A673 (cell line): Measurements from ENCODE around the gene DPF3. TPM values are rescaled to one million over a fixed set of nuclear protein-coding genes. Genes with fewer than 3 reads are reported as not detected.

ENCODE experiments used
- BruUV-seq: library from RNA; stranded (reverse); fragments of 400-500 nt; replicated peaks from 2 replicates; lab custom pipeline; 2021; lab: Mats Ljungman, UMichigan
- CTCF ChIA-PET: fragments of 300-600 bp; sonication (Branson Sonifier 250); formaldehyde crosslinking; loops from one replicate; lab custom pipeline; 2022; ENCODE audit warnings: antibody characterized with exemption; lab: Charles Lee
- POLR2A ChIA-PET: fragments of 300-600 bp; sonication (Branson Sonifier 250); formaldehyde crosslinking; loops from one replicate; lab custom pipeline; 2022; ENCODE audit warnings: antibody characterized with exemption; ENCODE audit not compliant: low non-redundant PET; lab: Charles Lee
- DNase-seq: peaks from one replicate; pipeline ENCODE4 v3.0.0-alpha.2; 2015; ENCODE audit warnings: low spot score
- H3K27ac ChIP-seq: fragments of 200-600 bp; sonication (generic); 2 replicates; pipeline ENCODE4 v1.5.1; 2016; ENCODE audit warnings: mixed run types, low read depth, mild to moderate bottlenecking, mixed read lengths, antibody characterized with exemption, low read length; ENCODE audit not compliant: poor library complexity, severe bottlenecking
- H3K27me3 ChIP-seq: fragments of 200-600 bp; sonication (generic); replicated peaks from 2 replicates; pipeline ENCODE4 v1.6.1; 2017; ENCODE audit warnings: mixed run types, low read depth, mild to moderate bottlenecking, mixed read lengths, antibody characterized with exemption, low read length; ENCODE audit not compliant: insufficient read depth, poor library complexity
- H3K36me3 ChIP-seq: fragments of 200-600 bp; sonication (generic); 2 replicates; pipeline ENCODE4 v1.6.1; 2016; ENCODE audit warnings: mixed run types, mild to moderate bottlenecking, mixed read lengths, antibody characterized with exemption, low read length; ENCODE audit not compliant: insufficient read depth, poor library complexity, severe bottlenecking
- H3K4me1 ChIP-seq: fragments of 200-600 bp; sonication (generic); 2 replicates; pipeline ENCODE4 v1.6.1; 2017; ENCODE audit warnings: mixed run types, mild to moderate bottlenecking, mixed read lengths, antibody characterized with exemption, low read length; ENCODE audit not compliant: insufficient read depth, poor library complexity, severe bottlenecking
- H3K4me3 ChIP-seq: fragments of 200-600 bp; sonication (generic); 2 replicates; pipeline ENCODE4 v1.5.1; 2016; ENCODE audit warnings: low read depth, mixed run types, mild to moderate bottlenecking, mixed read lengths, low read length; ENCODE audit not compliant: poor library complexity, severe bottlenecking
- H3K9me3 ChIP-seq: fragments of 200-600 bp; sonication (generic); 2 replicates; pipeline ENCODE4 v1.6.1; 2016; ENCODE audit warnings: mixed run types, low read depth, mild to moderate bottlenecking, mixed read lengths, antibody characterized with exemption, low read length; ENCODE audit not compliant: poor library complexity, severe bottlenecking
- EZH2 ChIP-seq: fragments of 200-600 bp; sonication (generic); IDR thresholded peaks from 2 replicates; pipeline ENCODE4 v1.6.1; 2017; ENCODE audit warnings: borderline replicate concordance, low read depth, mild to moderate bottlenecking, mixed read lengths, antibody characterized with exemption, low read length; ENCODE audit not compliant: poor library complexity, severe bottlenecking
- intact Hi-C: fragments of 100-400 bp; cut with micrococcal nuclease; formaldehyde crosslinking; loops from one replicate; pipeline ENCODE4 v1.10.0; 2022; ENCODE audit not compliant: unreplicated experiment
- total RNA-seq: library from RNA; stranded (reverse); gene quantifications from 2 replicates; pipeline ENCODE4 v1.2.3, GENCODE V29; 2021
- TF ChIP-seq, protein P1 (sequence below): fragments of 300-800, 200-600 bp; sonication (generic); conservative IDR thresholded peaks from 2 replicates; pipeline ENCODE4 v1.5.1; 2017; ENCODE audit warnings: low read depth, mild to moderate bottlenecking, antibody characterized with exemption, low read length, moderate library complexity, mixed read lengths

The DPF3 gene
- total RNA-seq, 1 experiment from 2014 or later, result 15.7 TPM

DNA sequence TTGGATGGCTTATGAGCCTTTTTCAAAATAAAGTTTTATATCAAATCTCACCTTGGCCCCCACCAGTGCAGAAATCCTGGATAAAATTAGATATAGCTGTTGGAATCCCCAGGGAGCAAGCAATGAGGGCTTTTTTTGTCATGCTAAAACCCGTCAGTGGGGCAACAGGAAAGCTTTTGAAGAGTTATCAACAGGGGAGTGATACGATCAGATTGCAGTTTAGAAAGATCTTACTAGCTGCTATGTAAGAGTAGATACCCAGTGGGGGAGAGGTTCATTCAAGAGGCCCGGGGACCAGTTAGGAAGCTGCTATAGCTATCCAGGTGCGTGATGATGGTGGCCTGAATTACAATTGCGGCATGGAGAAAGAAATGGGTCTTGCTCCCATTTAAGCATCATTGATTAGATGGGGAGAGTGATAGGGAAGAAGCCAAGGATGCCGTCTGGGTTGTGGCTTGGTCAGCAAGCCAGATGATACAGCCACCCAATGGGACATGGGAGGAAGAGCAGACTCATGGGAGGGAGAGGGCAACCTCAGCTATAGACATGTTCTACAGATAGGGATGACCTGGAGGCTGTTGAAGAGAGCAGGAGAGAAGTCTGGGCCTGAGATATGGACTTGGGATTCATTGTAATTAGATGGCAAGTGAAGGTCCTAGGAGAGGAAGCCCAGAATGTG, 272.4 kb downstream of the DPF3 start:
- peaks cover 5% of the 10 kb centered on the region for H3K9me3 ChIP-seq
- H3K27ac ChIP-seq, result no peak overlapping the region
- DNase-seq, result peak; percentile 50
- H3K4me3 ChIP-seq, result no peak overlapping the region
- ChIA-PET POLR2A (no interaction called here), CTCF (no interaction called here)
- no peaks in the 10 kb centered on the region for H3K27me3 ChIP-seq
- intact Hi-C loops, result no loop called here
- TF ChIP-seq EZH2, result no peak
- TF ChIP-seq, protein P1, sequence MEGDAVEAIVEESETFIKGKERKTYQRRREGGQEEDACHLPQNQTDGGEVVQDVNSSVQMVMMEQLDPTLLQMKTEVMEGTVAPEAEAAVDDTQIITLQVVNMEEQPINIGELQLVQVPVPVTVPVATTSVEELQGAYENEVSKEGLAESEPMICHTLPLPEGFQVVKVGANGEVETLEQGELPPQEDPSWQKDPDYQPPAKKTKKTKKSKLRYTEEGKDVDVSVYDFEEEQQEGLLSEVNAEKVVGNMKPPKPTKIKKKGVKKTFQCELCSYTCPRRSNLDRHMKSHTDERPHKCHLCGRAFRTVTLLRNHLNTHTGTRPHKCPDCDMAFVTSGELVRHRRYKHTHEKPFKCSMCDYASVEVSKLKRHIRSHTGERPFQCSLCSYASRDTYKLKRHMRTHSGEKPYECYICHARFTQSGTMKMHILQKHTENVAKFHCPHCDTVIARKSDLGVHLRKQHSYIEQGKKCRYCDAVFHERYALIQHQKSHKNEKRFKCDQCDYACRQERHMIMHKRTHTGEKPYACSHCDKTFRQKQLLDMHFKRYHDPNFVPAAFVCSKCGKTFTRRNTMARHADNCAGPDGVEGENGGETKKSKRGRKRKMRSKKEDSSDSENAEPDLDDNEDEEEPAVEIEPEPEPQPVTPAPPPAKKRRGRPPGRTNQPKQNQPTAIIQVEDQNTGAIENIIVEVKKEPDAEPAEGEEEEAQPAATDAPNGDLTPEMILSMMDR, result no peak
- H3K4me1 ChIP-seq, result peaks cover 5% of the 10 kb centered on the region
- no TSS peak for BruUV-seq
- no peaks in the 10 kb centered on the region for H3K36me3 ChIP-seq

DNA sequence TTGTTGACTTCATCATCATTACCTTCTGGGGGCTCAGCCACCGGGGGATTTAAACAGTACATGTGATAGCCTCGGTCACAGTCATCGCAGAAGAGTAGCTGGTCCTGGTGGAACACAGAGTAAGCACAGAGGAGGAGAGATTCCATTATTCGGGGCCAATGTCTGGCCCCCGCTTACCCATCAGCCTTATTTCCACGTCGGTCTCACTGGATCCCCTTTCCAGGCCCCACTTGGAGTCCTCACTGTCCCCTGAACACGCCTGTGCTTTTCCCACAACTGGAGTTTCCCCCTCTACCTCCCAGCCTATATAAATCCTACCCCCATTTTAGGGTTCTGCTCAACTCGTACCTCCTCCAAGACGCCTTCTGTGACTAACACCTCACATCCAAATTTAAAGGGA, 274.0 kb downstream of the DPF3 start:
- Histone ChIP-seq H3K4me3 (no peak overlapping the region), H3K36me3 (no peaks in the 10 kb centered on the region), H3K27ac (no peak overlapping the region), H3K9me3 (peaks cover 5% of the 10 kb centered on the region), H3K27me3 (no peaks in the 10 kb centered on the region), H3K4me1 (peaks cover 5% of the 10 kb centered on the region)
- POLR2A ChIA-PET, result no interaction called here
- CTCF ChIA-PET, result no interaction called here
- BruUV-seq, result no TSS peak
- intact Hi-C loops, result no loop called here
- no peak for DNase-seq
- TF ChIP-seq, protein P1, result no peak
- no peak for TF ChIP-seq EZH2

DNA sequence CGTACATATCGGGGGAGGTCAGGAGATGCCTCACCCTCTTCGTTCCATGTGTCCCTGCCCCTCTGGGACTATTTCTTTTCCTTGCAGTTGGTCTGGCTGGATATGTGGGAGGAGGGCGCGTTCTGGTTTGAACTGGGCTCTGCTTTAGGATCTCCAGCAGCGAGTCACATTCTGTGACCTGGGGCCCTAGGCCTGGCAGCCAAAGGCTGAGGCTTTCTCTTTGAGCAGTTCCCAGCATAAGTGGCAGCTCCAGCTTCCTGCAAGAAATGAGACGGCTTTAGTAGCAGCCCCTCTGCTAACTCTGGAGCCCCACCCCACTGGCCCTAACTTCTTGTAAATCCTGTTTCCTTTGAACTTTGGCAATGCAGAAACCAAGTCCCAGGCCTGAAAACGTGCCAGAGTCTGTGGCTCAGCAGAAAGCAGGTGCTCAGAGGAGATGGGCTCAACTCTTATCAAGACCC, 274.8 kb downstream of the DPF3 start:
- H3K4me1 ChIP-seq, result peaks cover 5% of the 10 kb centered on the region
- TF ChIP-seq EZH2, result no peak
- TF ChIP-seq, protein P1, result no peak
- peaks cover 5% of the 10 kb centered on the region for H3K9me3 ChIP-seq
- no peaks in the 10 kb centered on the region for H3K27me3 ChIP-seq
- ChIA-PET CTCF (no interaction called here), POLR2A (no interaction called here)
- H3K4me3 ChIP-seq, result no peak overlapping the region
- no peak overlapping the region for H3K27ac ChIP-seq
- H3K36me3 ChIP-seq, result no peaks in the 10 kb centered on the region
- intact Hi-C loops, result no loop called here
- no peak for DNase-seq
- BruUV-seq, result no TSS peak
